Measurements from ENCODE around the gene HEATR5B. TPM values are rescaled to one million over a fixed set of nuclear protein-coding genes. Genes with fewer than 3 reads are reported as not detected.

Gene HEATR5B
- total and polyA plus RNA-seq, 2 donors (not counting 1 experiment from before 2014, with no cell fraction given): 33.0 to 44.3 TPM

DNA sequence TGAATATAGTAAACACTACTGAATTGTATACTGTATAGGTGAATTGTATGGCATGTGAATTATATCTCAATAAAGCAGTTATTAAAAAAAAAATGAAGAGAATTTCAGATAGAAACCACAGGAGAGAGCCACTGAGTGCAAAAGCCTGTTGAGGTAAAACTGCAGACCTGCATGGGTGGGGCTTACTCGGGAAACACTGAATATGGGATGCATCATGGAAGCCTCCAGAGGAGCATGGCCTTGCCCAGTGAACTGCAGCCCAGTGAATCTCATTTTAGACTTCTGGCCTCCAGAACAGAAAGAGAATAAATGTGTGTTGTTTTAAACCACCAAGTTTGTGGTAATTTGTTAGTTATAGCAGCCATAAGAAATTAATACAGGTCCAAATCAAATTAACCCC is 15.9 kb upstream of the HEATR5B start:
- Histone ChIP-seq H3K36me3 (replicated peaks in 1 of 2; ENCODE audit: control extremely low read depth in 1 of 2, control insufficient read depth in 1 of 2, extremely low read depth in 1 of 2, insufficient read depth in 2 of 2, low read length in 1 of 2) (peaks cover 6 to 57% of the 10 kb centered on the region in 2 experiments), H3K4me2 (replicated peaks; ENCODE audit: low read depth, low read length, poor library complexity, severe bottlenecking) (no peak overlapping the region), H2AFZ (ENCODE audit: insufficient read depth, low read depth, low read length, poor library complexity, severe bottlenecking) (no peak overlapping the region), H3K79me2 (ENCODE audit: control insufficient read depth, insufficient read depth, low read length) (no peaks in the 10 kb centered on the region), H3K9me3 (ENCODE audit: control extremely low read depth in 1 of 3, control insufficient read depth in 2 of 3, insufficient read depth in 1 of 3, low read length in 2 of 3) (no peaks in the 10 kb centered on the region), H3K27me3 (replicated peaks in 1 of 4; ENCODE audit: control extremely low read depth in 1 of 4, control insufficient read depth in 3 of 4, insufficient read depth in 4 of 4, low read length in 3 of 4) (no peaks in the 10 kb centered on the region), H3K4me3 (ENCODE audit: control extremely low read depth in 1 of 5, extremely low read depth in 1 of 5, insufficient read depth in 1 of 5, low read depth in 2 of 5, low read length in 4 of 5) (no peak overlapping the region), H4K20me1 (ENCODE audit: control insufficient read depth, insufficient read depth, low read length, poor library complexity, severe bottlenecking) (no peaks in the 10 kb centered on the region), H3K27ac (ENCODE audit: low read length in 2 of 2) (peak overlapping the region in 1 of 2 donors; percentile 23), H3K4me1 (ENCODE audit: control insufficient read depth in 2 of 2, insufficient read depth in 2 of 2, low read length in 2 of 2) (no peaks in the 10 kb centered on the region), H3K9ac (ENCODE audit: low read length) (no peak overlapping the region)
- intact Hi-C loops (cut with micrococcal nuclease): no loop called here
- ChIA-PET POLR2A (no interaction called here), CTCF (no interaction called here)
- H3K9me3 Mint-ChIP-seq (ENCODE audit: insufficient read depth): no peaks in the 10 kb centered on the region
- DNase-seq: no peak
- no peak for ATAC-seq (ENCODE audit: low read depth)
- H3K27me3 Mint-ChIP-seq: no peaks in the 10 kb centered on the region
- no peak overlapping the region for H3K4me3 Mint-ChIP-seq
- 94% methylated on average over 1 of the region's 1 CpG for WGBS (ENCODE audit: insufficient coverage)
- TF ChIP-seq, protein P1, sequence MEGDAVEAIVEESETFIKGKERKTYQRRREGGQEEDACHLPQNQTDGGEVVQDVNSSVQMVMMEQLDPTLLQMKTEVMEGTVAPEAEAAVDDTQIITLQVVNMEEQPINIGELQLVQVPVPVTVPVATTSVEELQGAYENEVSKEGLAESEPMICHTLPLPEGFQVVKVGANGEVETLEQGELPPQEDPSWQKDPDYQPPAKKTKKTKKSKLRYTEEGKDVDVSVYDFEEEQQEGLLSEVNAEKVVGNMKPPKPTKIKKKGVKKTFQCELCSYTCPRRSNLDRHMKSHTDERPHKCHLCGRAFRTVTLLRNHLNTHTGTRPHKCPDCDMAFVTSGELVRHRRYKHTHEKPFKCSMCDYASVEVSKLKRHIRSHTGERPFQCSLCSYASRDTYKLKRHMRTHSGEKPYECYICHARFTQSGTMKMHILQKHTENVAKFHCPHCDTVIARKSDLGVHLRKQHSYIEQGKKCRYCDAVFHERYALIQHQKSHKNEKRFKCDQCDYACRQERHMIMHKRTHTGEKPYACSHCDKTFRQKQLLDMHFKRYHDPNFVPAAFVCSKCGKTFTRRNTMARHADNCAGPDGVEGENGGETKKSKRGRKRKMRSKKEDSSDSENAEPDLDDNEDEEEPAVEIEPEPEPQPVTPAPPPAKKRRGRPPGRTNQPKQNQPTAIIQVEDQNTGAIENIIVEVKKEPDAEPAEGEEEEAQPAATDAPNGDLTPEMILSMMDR (IDR thresholded peaks at IDR 0.05): no peak
- TF ChIP-seq EZH2 (IDR thresholded peaks at IDR 0.05; ENCODE audit: borderline replicate concordance, insufficient read depth, low read depth, low read length, poor library complexity, severe bottlenecking): no peak
- peaks cover 2% of the 10 kb centered on the region for H3K4me1 Mint-ChIP-seq
- no peak overlapping the region for H3K27ac Mint-ChIP-seq

DNA sequence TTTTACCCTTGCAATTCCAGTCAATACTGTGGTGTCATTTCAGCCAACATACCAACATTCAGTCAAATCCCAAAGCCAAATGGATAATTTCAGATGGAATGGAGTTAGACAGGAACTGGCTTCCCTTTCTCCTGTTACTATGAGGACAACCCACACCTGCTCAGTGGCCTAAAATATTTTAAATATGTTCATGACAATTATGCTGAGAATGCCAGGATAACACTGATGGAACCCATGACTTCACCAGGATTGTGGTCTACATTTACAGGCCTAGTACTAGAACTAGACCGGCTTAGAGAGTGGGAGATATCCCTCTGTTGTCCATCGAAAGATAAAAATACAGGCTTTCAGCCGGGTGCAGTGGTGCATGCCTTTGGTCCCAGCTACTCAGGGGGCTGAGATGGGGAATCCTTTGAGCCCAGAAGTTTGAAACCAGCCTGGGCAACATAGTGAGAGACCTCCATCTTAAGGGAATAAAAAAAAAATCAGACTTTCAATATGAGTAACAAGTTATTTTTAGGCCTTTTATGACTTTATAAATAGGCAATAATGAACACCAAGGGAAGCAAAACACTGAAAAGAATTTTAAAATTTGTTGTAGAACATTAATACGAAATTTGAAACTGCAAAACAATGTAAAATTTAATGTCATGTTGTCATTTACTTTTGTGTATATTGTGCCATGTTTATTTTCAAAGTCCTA is 14.4 kb upstream of the HEATR5B start:
- no peak overlapping the region for H3K4me2 ChIP-seq (replicated peaks; ENCODE audit: low read depth, low read length, poor library complexity, severe bottlenecking)
- H3K9ac ChIP-seq (ENCODE audit: low read length): no peak overlapping the region
- no peaks in the 10 kb centered on the region for H3K9me3 ChIP-seq (ENCODE audit: control extremely low read depth in 1 of 3, control insufficient read depth in 2 of 3, insufficient read depth in 1 of 3, low read length in 2 of 3)
- ChIA-PET CTCF (no interaction called here), POLR2A (no interaction called here)
- peaks cover 6% of the 10 kb centered on the region for H3K79me2 ChIP-seq (ENCODE audit: control insufficient read depth, insufficient read depth, low read length)
- H3K27ac Mint-ChIP-seq: no peak overlapping the region
- intact Hi-C loops (cut with micrococcal nuclease): no loop called here
- peaks cover 0 to 5% of the 10 kb centered on the region in 2 donors for H3K4me1 ChIP-seq (ENCODE audit: control insufficient read depth in 2 of 2, insufficient read depth in 2 of 2, low read length in 2 of 2)
- ATAC-seq (ENCODE audit: low read depth) (no peak), DNase-seq (no peak)
- H2AFZ ChIP-seq (ENCODE audit: insufficient read depth, low read depth, low read length, poor library complexity, severe bottlenecking): no peak overlapping the region
- H3K27ac ChIP-seq (ENCODE audit: low read length in 2 of 2): peak overlapping the region in 1 of 2 donors; percentile 24
- no peaks in the 10 kb centered on the region for H4K20me1 ChIP-seq (ENCODE audit: control insufficient read depth, insufficient read depth, low read length, poor library complexity, severe bottlenecking)
- TF ChIP-seq, protein P1 (IDR thresholded peaks at IDR 0.05): no peak
- no peak for TF ChIP-seq EZH2 (IDR thresholded peaks at IDR 0.05; ENCODE audit: borderline replicate concordance, insufficient read depth, low read depth, low read length, poor library complexity, severe bottlenecking)
- H3K27me3 ChIP-seq (replicated peaks in 1 of 4; ENCODE audit: control extremely low read depth in 1 of 4, control insufficient read depth in 3 of 4, insufficient read depth in 4 of 4, low read length in 3 of 4): no peaks in the 10 kb centered on the region
- H3K4me3 ChIP-seq (ENCODE audit: control extremely low read depth in 1 of 5, extremely low read depth in 1 of 5, insufficient read depth in 1 of 5, low read depth in 2 of 5, low read length in 4 of 5): no peak overlapping the region
- H3K4me1 Mint-ChIP-seq: peaks cover 8% of the 10 kb centered on the region
- no peaks in the 10 kb centered on the region for H3K9me3 Mint-ChIP-seq (ENCODE audit: insufficient read depth)
- H3K4me3 Mint-ChIP-seq: no peak overlapping the region
- peaks cover 11 to 67% of the 10 kb centered on the region in 2 experiments for H3K36me3 ChIP-seq (replicated peaks in 1 of 2; ENCODE audit: control extremely low read depth in 1 of 2, control insufficient read depth in 1 of 2, extremely low read depth in 1 of 2, insufficient read depth in 2 of 2, low read length in 1 of 2)
- H3K27me3 Mint-ChIP-seq: no peaks in the 10 kb centered on the region
- 100% methylated on average over 2 of the region's 4 CpGs for WGBS (ENCODE audit: insufficient coverage)
